Stimulated activated memory B cell treated with anti-CD40 and anti-IgM and Interleukin-4, amounts not matched to agents 10 μg/mL and 1 μg/mL and 100 μg/mL, for 72 hours (primary cell): ENCODE measurements around the gene ZMYND8.
"Not testable (repeated sequence)": the region's sequence is repeated elsewhere in the genome, so short reads cannot be mapped to it uniquely, and the experiment has no call there.

Source experiments
- ATAC-seq: fragments of 150-1000 bp; cut with Tn5 transposase; 2 replicates; pipeline ENCODE4 v1.10.0; 2021
- H3K27ac Mint-ChIP-seq: one replicate; pipeline ENCODE4 v1.8.0; 2022; ENCODE audit warnings: mild to moderate bottlenecking, mixed read lengths
- H3K27me3 Mint-ChIP-seq: one replicate; pipeline ENCODE4 v1.8.0; 2022; ENCODE audit warnings: mixed read lengths
- H3K36me3 Mint-ChIP-seq: one replicate; pipeline ENCODE4 v1.8.0; 2022; ENCODE audit warnings: mixed read lengths
- H3K4me1 Mint-ChIP-seq: one replicate; pipeline ENCODE4 v1.8.0; 2022; ENCODE audit warnings: mixed read lengths
- H3K4me3 Mint-ChIP-seq: one replicate; pipeline ENCODE4 v1.8.0; 2022; ENCODE audit warnings: mild to moderate bottlenecking, moderate library complexity, mixed read lengths
- H3K9me3 Mint-ChIP-seq: one replicate; pipeline ENCODE4 v1.8.0; 2022; ENCODE audit warnings: mixed read lengths

Gene ZMYND8

GRCh38 chr20:47379433-47380150, 23.1 kb upstream of the ZMYND8 start:
- H3K36me3 Mint-ChIP-seq: peaks cover under 1% of the 10 kb centered on the region
- no peaks in the 10 kb centered on the region for H3K27me3 Mint-ChIP-seq
- ATAC-seq: no peak
- H3K9me3 Mint-ChIP-seq: no peaks in the 10 kb centered on the region
- H3K27ac Mint-ChIP-seq: no peak overlapping the region
- peaks cover 16% of the 10 kb centered on the region for H3K4me1 Mint-ChIP-seq
- H3K4me3 Mint-ChIP-seq: no peak overlapping the region

GRCh38 chr20:47377122-47377722, 20.7 kb upstream of the ZMYND8 start:
- ATAC-seq: no peak
- H3K4me1 Mint-ChIP-seq: peaks cover 14% of the 10 kb centered on the region

GRCh38 chr20:47376096-47376643, 19.7 kb upstream of the ZMYND8 start:
- H3K4me3 Mint-ChIP-seq, ATAC-seq, H3K9me3 Mint-ChIP-seq, H3K27me3 Mint-ChIP-seq, H3K36me3 Mint-ChIP-seq: not testable (repeated sequence)
- Mint-ChIP-seq H3K27ac (peak overlapping the region; percentile 56), H3K4me1 (peaks cover 14% of the 10 kb centered on the region)

More at GRCh38 chr20:47377122-47377722, 20.7 kb upstream of the ZMYND8 start:
- no peak overlapping the region for H3K4me3 Mint-ChIP-seq
- H3K27me3 Mint-ChIP-seq: no peaks in the 10 kb centered on the region
- H3K36me3 Mint-ChIP-seq: no peaks in the 10 kb centered on the region
- no peaks in the 10 kb centered on the region for H3K9me3 Mint-ChIP-seq
- peak overlapping the region; percentile 56 for H3K27ac Mint-ChIP-seq

GRCh38 chr20:47374121-47374520, 17.6 kb upstream of the ZMYND8 start:
- H3K27me3 Mint-ChIP-seq, H3K27ac Mint-ChIP-seq, H3K9me3 Mint-ChIP-seq, H3K4me3 Mint-ChIP-seq, H3K36me3 Mint-ChIP-seq, ATAC-seq: not testable (repeated sequence)
- peaks cover 14% of the 10 kb centered on the region for H3K4me1 Mint-ChIP-seq

GRCh38 chr20:47373206-47373733, 16.8 kb upstream of the ZMYND8 start:
- no peak for ATAC-seq
- H3K36me3 Mint-ChIP-seq: no peaks in the 10 kb centered on the region
- H3K4me1 Mint-ChIP-seq: peaks cover 14% of the 10 kb centered on the region
- no peak overlapping the region for H3K4me3 Mint-ChIP-seq
- H3K27me3 Mint-ChIP-seq: no peaks in the 10 kb centered on the region
- peak overlapping the region; percentile 43 for H3K27ac Mint-ChIP-seq
- no peaks in the 10 kb centered on the region for H3K9me3 Mint-ChIP-seq

GRCh38 chr20:47370850-47371782, 14.6 kb upstream of the ZMYND8 start:
- no peak overlapping the region for H3K27ac Mint-ChIP-seq
- H3K4me3 Mint-ChIP-seq: no peak overlapping the region
- H3K4me1 Mint-ChIP-seq: peaks cover 6% of the 10 kb centered on the region
- no peaks in the 10 kb centered on the region for H3K9me3 Mint-ChIP-seq
- no peaks in the 10 kb centered on the region for H3K27me3 Mint-ChIP-seq
- no peaks in the 10 kb centered on the region for H3K36me3 Mint-ChIP-seq
- no peak for ATAC-seq

- Mint-ChIP-seq H3K4me1 (peaks cover 6% of the 10 kb centered on the region), H3K36me3 (no peaks in the 10 kb centered on the region), H3K27ac (no peak overlapping the region), H3K4me3 (no peak overlapping the region), H3K9me3 (no peaks in the 10 kb centered on the region), H3K27me3 (no peaks in the 10 kb centered on the region)
- no peak for ATAC-seq
Observed at GRCh38 chr20:47370214-47370613, 13.7 kb upstream of the ZMYND8 start.

- Mint-ChIP-seq H3K27ac (no peak overlapping the region), H3K4me3 (no peak overlapping the region), H3K9me3 (no peaks in the 10 kb centered on the region), H3K4me1 (peaks cover 6% of the 10 kb centered on the region), H3K27me3 (no peaks in the 10 kb centered on the region), H3K36me3 (no peaks in the 10 kb centered on the region)
- ATAC-seq: no peak
Observed at GRCh38 chr20:47368301-47368700, 11.8 kb upstream of the ZMYND8 start.

- not testable (repeated sequence) for H3K27ac Mint-ChIP-seq, H3K36me3 Mint-ChIP-seq, H3K4me3 Mint-ChIP-seq, ATAC-seq, H3K27me3 Mint-ChIP-seq, H3K9me3 Mint-ChIP-seq
- peaks cover 12% of the 10 kb centered on the region for H3K4me1 Mint-ChIP-seq
Observed at GRCh38 chr20:47366301-47366700, 9.8 kb upstream of the ZMYND8 start.

GRCh38 chr20:47365023-47365764, 8.7 kb upstream of the ZMYND8 start:
- Mint-ChIP-seq H3K36me3 (no peaks in the 10 kb centered on the region), H3K9me3 (no peaks in the 10 kb centered on the region), H3K27ac (no peak overlapping the region), H3K4me3 (no peak overlapping the region), H3K4me1 (peaks cover 23% of the 10 kb centered on the region), H3K27me3 (no peaks in the 10 kb centered on the region)
- ATAC-seq: no peak

- Mint-ChIP-seq H3K4me3 (no peak overlapping the region), H3K9me3 (no peaks in the 10 kb centered on the region), H3K27ac (no peak overlapping the region), H3K27me3 (no peaks in the 10 kb centered on the region), H3K36me3 (no peaks in the 10 kb centered on the region), H3K4me1 (peaks cover 46% of the 10 kb centered on the region)
- ATAC-seq: no peak
Observed at GRCh38 chr20:47362361-47363219, 6.1 kb upstream of the ZMYND8 start.

- Mint-ChIP-seq H3K4me1 (peaks cover 59% of the 10 kb centered on the region), H3K4me3 (peak overlapping the region; percentile 67), H3K36me3 (no peaks in the 10 kb centered on the region), H3K27ac (no peak overlapping the region), H3K9me3 (no peaks in the 10 kb centered on the region), H3K27me3 (no peaks in the 10 kb centered on the region)
- ATAC-seq: no peak
Observed at GRCh38 chr20:47361057-47361915, 4.8 kb upstream of the ZMYND8 start.
